Astrocyte (in vitro differentiated cells and primary cell): ENCODE measurements around the gene TMEM106B. TPM values are rescaled to one million over a fixed set of nuclear protein-coding genes. Genes with fewer than 3 reads are reported as not detected.
A peak's percentile ranks its signal among the peaks of the same experiment; 100 is the strongest.

Experiments used
- DNase-seq: peaks from one replicate; pipeline ENCODE4 v3.0.0-alpha.2; 2010; ENCODE audit warnings: low read depth
- FAIRE-seq: peaks from 2 replicates; lab custom pipeline; 2011; peaks lifted over from hg19 to GRCh38; lab: Jason Lieb, UNC
- H2AFZ ChIP-seq: 2 replicates; pipeline ENCODE4 v1.6.0; 2012; ENCODE audit warnings: low read depth, low read length, inconsistent platforms
- H3K27ac ChIP-seq: 2 replicates; pipeline ENCODE4 v1.5.1; 2011; ENCODE audit warnings: low read depth, low read length, inconsistent platforms
- H3K27me3 ChIP-seq: 2 replicates; pipeline ENCODE4 v1.6.0; 2011; ENCODE audit warnings: low read length, inconsistent platforms; ENCODE audit not compliant: insufficient read depth
- H3K36me3 ChIP-seq: 2 replicates; pipeline ENCODE4 v1.5.1; 2011; ENCODE audit warnings: low read length, inconsistent platforms; ENCODE audit not compliant: insufficient read depth
- H3K4me1 ChIP-seq: 2 replicates; pipeline ENCODE4 v1.5.1; 2011; ENCODE audit warnings: low read length, inconsistent platforms; ENCODE audit not compliant: insufficient read depth
- H3K4me2 ChIP-seq: 2 replicates; pipeline ENCODE4 v1.6.0; 2012; ENCODE audit warnings: low read length, inconsistent platforms
- H3K4me3 ChIP-seq: 2 replicates; pipeline ENCODE4 v1.5.1; 2011; ENCODE audit warnings: low read depth, mild to moderate bottlenecking, low read length, inconsistent platforms; ENCODE audit not compliant: insufficient read depth
- H3K79me2 ChIP-seq: 2 replicates; pipeline ENCODE4 v1.6.0; 2012; ENCODE audit warnings: mild to moderate bottlenecking, low read length, inconsistent platforms; ENCODE audit not compliant: insufficient read depth
- H3K9ac ChIP-seq: 2 replicates; pipeline ENCODE4 v1.6.0; 2012; ENCODE audit warnings: mild to moderate bottlenecking, low read length, inconsistent platforms
- H3K9me3 ChIP-seq: 2 replicates; pipeline ENCODE4 v1.5.1; 2012; ENCODE audit warnings: low read depth, mild to moderate bottlenecking, low read length, inconsistent platforms; ENCODE audit not compliant: insufficient read depth
- H4K20me1 ChIP-seq: 2 replicates; pipeline ENCODE4 v1.6.0; 2012; ENCODE audit warnings: low read length, inconsistent platforms; ENCODE audit not compliant: insufficient read depth
- H3K27ac Mint-ChIP-seq: one replicate; pipeline ENCODE4 v1.8.0; 2021; ENCODE audit warnings: mild to moderate bottlenecking, mixed read lengths; ENCODE audit not compliant: unreplicated experiment
- H3K27me3 Mint-ChIP-seq: one replicate; pipeline ENCODE4 v1.8.0; 2021; ENCODE audit warnings: low read depth, mixed read lengths; ENCODE audit not compliant: unreplicated experiment
- H3K36me3 Mint-ChIP-seq: one replicate; pipeline ENCODE4 v1.8.0; 2021; ENCODE audit warnings: low read depth, mixed read lengths; ENCODE audit not compliant: unreplicated experiment
- H3K4me1 Mint-ChIP-seq: one replicate; pipeline ENCODE4 v1.8.0; 2021; ENCODE audit warnings: low read depth, mixed read lengths; ENCODE audit not compliant: unreplicated experiment
- H3K4me3 Mint-ChIP-seq: one replicate; pipeline ENCODE4 v1.8.0; 2021; ENCODE audit warnings: mild to moderate bottlenecking, moderate library complexity, mixed read lengths; ENCODE audit not compliant: unreplicated experiment
- H3K9me3 Mint-ChIP-seq: one replicate; pipeline ENCODE4 v1.8.0; 2021; ENCODE audit warnings: mild to moderate bottlenecking, mixed read lengths; ENCODE audit not compliant: unreplicated experiment
- EZH2 ChIP-seq: IDR thresholded peaks from 2 replicates; pipeline ENCODE4 v1.6.1; 2012; ENCODE audit warnings: mild to moderate bottlenecking, low read length, inconsistent platforms; ENCODE audit not compliant: insufficient read depth
- total RNA-seq: library from RNA; stranded (reverse); gene quantifications from 2 replicates; pipeline ENCODE4 v1.2.1, GENCODE V29; 2021
- TF ChIP-seq, protein P1 (sequence below): IDR thresholded peaks from 2 replicates; pipeline ENCODE4 v1.5.1; 2011; ENCODE audit warnings: low read depth, mild to moderate bottlenecking, inconsistent platforms, low read length, moderate library complexity; ENCODE audit not compliant: insufficient read depth

The TMEM106B gene
- total RNA-seq, 1 donor from 2014 or later, result 42.9 TPM

DNA sequence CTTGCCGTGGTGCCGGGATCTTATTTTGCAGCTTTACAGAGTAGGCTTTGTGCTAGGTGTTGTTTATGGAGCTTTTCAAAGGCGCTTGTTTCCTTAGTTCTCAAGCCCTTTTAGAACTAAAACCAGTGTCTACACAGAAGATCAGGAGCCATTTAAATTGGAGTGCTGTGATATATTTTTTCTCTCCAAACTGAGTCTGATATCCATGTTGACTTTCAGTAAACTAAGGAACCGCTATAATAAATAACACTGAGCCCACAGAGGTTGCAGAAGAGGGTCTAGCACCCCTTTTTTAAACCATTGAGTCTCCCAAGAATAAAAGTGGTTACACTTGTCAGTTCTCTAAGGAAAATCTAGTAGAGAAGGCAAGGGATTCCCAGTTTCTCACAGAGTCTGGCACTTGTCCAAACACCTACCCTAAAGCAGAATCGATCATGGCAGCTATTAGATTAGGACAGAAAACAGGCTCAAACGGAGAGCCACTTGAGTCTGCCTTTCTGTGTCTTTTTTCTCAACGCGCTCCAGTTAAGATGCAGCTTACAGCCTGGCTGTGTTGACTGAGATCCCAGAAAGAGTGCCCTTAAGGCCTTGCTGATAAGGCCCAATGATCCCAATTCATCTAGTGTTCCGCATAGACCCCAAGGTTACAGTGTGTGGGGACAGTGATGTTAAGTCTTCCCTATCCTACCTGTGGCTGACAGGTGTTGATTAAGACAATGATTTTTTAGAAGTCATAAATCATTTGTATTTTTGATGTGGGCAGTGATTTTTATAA lies 804 bp downstream of the TMEM106B start:
- Histone ChIP-seq H3K4me2 (peak overlapping the region; percentile 87), H3K27me3 (no peaks in the 10 kb centered on the region), H3K27ac (peak overlapping the region; percentile 84), H3K4me3 (peak overlapping the region; percentile 86), H3K9me3 (no peaks in the 10 kb centered on the region), H3K4me1 (peaks cover 5% of the 10 kb centered on the region), H4K20me1 (no peaks in the 10 kb centered on the region), H2AFZ (peak overlapping the region; percentile 94), H3K36me3 (no peaks in the 10 kb centered on the region), H3K9ac (peak overlapping the region; percentile 87), H3K79me2 (peaks cover 33% of the 10 kb centered on the region)
- TF ChIP-seq EZH2, result no peak
- TF ChIP-seq, protein P1, sequence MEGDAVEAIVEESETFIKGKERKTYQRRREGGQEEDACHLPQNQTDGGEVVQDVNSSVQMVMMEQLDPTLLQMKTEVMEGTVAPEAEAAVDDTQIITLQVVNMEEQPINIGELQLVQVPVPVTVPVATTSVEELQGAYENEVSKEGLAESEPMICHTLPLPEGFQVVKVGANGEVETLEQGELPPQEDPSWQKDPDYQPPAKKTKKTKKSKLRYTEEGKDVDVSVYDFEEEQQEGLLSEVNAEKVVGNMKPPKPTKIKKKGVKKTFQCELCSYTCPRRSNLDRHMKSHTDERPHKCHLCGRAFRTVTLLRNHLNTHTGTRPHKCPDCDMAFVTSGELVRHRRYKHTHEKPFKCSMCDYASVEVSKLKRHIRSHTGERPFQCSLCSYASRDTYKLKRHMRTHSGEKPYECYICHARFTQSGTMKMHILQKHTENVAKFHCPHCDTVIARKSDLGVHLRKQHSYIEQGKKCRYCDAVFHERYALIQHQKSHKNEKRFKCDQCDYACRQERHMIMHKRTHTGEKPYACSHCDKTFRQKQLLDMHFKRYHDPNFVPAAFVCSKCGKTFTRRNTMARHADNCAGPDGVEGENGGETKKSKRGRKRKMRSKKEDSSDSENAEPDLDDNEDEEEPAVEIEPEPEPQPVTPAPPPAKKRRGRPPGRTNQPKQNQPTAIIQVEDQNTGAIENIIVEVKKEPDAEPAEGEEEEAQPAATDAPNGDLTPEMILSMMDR, result no peak
- Mint-ChIP-seq H3K27ac (peak overlapping the region; percentile 91), H3K36me3 (peaks cover 3% of the 10 kb centered on the region), H3K4me3 (peak overlapping the region; percentile 100), H3K27me3 (no peaks in the 10 kb centered on the region), H3K4me1 (peaks cover 4% of the 10 kb centered on the region), H3K9me3 (no peaks in the 10 kb centered on the region)
- FAIRE-seq (no peak), DNase-seq (peak; percentile 6)

GRCh38 chr7:12217311-12217710 lies 6.2 kb downstream of the TMEM106B start:
- Mint-ChIP-seq H3K4me3 (no peak overlapping the region), H3K36me3 (peaks cover 3% of the 10 kb centered on the region), H3K27me3 (no peaks in the 10 kb centered on the region), H3K27ac (no peak overlapping the region), H3K4me1 (no peaks in the 10 kb centered on the region), H3K9me3 (no peaks in the 10 kb centered on the region)
- Histone ChIP-seq H3K4me2 (no peak overlapping the region), H2AFZ (no peak overlapping the region), H3K4me3 (no peak overlapping the region), H3K79me2 (peaks cover 21% of the 10 kb centered on the region), H3K27ac (no peak overlapping the region), H3K27me3 (no peaks in the 10 kb centered on the region), H3K36me3 (peaks cover 3% of the 10 kb centered on the region), H3K9me3 (no peaks in the 10 kb centered on the region), H3K4me1 (no peaks in the 10 kb centered on the region), H4K20me1 (no peaks in the 10 kb centered on the region), H3K9ac (no peak overlapping the region)
- FAIRE-seq (no peak), DNase-seq (no peak)
- TF ChIP-seq, protein P1, result no peak
- no peak for TF ChIP-seq EZH2

DNA sequence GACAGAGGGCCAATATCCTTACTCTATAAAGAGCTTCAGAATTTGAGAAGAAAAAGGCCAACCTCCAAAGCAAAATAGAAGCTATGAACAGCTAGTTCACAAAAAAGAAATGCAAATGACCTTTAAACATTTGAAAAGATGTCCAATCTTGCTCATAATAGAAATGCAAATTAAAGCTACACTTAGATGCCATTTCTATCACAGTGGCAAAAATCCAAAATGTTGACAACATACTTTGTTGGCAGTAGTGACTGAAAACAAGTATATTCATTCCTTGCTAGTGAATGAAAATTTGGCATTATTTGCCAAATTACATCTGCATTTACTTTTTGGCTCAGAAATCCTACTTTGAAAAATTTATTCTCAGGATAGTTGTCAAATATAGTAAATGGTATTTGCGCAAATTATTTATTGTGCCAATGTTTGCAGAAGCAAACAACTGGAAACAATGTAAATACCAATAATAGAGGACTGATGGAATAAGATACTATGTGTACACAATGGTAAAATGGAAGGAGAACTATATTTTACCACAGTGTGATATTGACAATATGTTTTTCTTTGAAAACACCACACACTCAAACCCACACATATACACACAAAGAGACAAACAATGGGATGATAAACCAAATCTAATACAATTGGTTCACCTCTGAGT lies 9.4 kb downstream of the TMEM106B start:
- no peak for TF ChIP-seq EZH2
- TF ChIP-seq, protein P1, result no peak
- H3K4me2 ChIP-seq, result no peak overlapping the region
- no peak overlapping the region for H3K27ac Mint-ChIP-seq

More for the DNA sequence above, 9.4 kb downstream of the TMEM106B start:
- H3K27me3 Mint-ChIP-seq, result no peaks in the 10 kb centered on the region
- Histone ChIP-seq H2AFZ (no peak overlapping the region), H3K4me1 (no peaks in the 10 kb centered on the region), H3K4me3 (no peak overlapping the region), H3K9ac (no peak overlapping the region), H3K27ac (no peak overlapping the region), H3K9me3 (no peaks in the 10 kb centered on the region), H3K36me3 (peaks cover 11% of the 10 kb centered on the region), H3K79me2 (no peaks in the 10 kb centered on the region), H4K20me1 (no peaks in the 10 kb centered on the region), H3K27me3 (no peaks in the 10 kb centered on the region)
- H3K9me3 Mint-ChIP-seq, result peaks cover 3% of the 10 kb centered on the region
- H3K36me3 Mint-ChIP-seq, result peaks cover 13% of the 10 kb centered on the region
- H3K4me3 Mint-ChIP-seq, result no peak overlapping the region
- FAIRE-seq (no peak), DNase-seq (no peak)
- H3K4me1 Mint-ChIP-seq, result no peaks in the 10 kb centered on the region
